GM23338 (cell line): ENCODE measurements around the gene VRK1. TPM values are rescaled to one million over a fixed set of nuclear protein-coding genes. Genes with fewer than 3 reads are reported as not detected.

Experiments used
- ATAC-seq: fragments of 200-7000 bp; cut with Tn5 transposase; 3 replicates; pipeline ENCODE4 v1.9.1; 2020
- DNase-seq: peaks from one replicate; pipeline ENCODE4 v3.0.0-alpha.2; 2015; ENCODE audit warnings: low spot score
- H2AFZ ChIP-seq: fragments of 200-600 bp; sonication (generic); 2 replicates; pipeline ENCODE4 v1.8.0; 2016; ENCODE audit warnings: antibody characterized with exemption, mild to moderate bottlenecking, moderate library complexity
- H3F3A ChIP-seq: fragments of 200-600 bp; sonication (generic); replicated peaks from 2 replicates; pipeline ENCODE4 v1.8.0; 2017; ENCODE audit warnings: antibody characterized with exemption, mixed run types, low read depth
- H3K27ac ChIP-seq: fragments of 200-600 bp; sonication (generic); 2 replicates; pipeline ENCODE4 v1.6.1; 2016; ENCODE audit warnings: low read depth
- H3K27me3 ChIP-seq: fragments of 200-600 bp; sonication (generic); 2 replicates; pipeline ENCODE4 v1.8.0; 2016; ENCODE audit warnings: mild to moderate bottlenecking, mixed run types, moderate library complexity; ENCODE audit not compliant: insufficient read depth
- H3K36me3 ChIP-seq: fragments of 200-600 bp; sonication (generic); 2 replicates; pipeline ENCODE4 v1.8.0; 2016; ENCODE audit warnings: mild to moderate bottlenecking; ENCODE audit not compliant: insufficient read depth
- H3K4me1 ChIP-seq: fragments of 200-600 bp; sonication (generic); 2 replicates; pipeline ENCODE4 v1.8.0; 2016; ENCODE audit warnings: mild to moderate bottlenecking, moderate library complexity; ENCODE audit not compliant: insufficient read depth
- H3K4me2 ChIP-seq: fragments of 200-600 bp; sonication (generic); 2 replicates; pipeline ENCODE4 v1.7.1; 2017; ENCODE audit warnings: mixed run types
- H3K4me3 ChIP-seq: fragments of 200-600 bp; sonication (generic); 2 replicates; pipeline ENCODE4 v1.6.1; 2016; ENCODE audit warnings: mixed run types
- H3K79me2 ChIP-seq: fragments of 200-600 bp; sonication (generic); replicated peaks from 2 replicates; pipeline ENCODE4 v1.8.0; 2017; ENCODE audit warnings: mild to moderate bottlenecking; ENCODE audit not compliant: insufficient read depth
- H3K9me2 ChIP-seq: fragments of 200-600 bp; sonication (generic); 2 replicates; pipeline ENCODE4 v1.8.0; 2017; ENCODE audit not compliant: insufficient read depth
- H4K20me1 ChIP-seq: fragments of 200-600 bp; sonication (generic); replicated peaks from 2 replicates; pipeline ENCODE4 v1.8.0; 2017; ENCODE audit warnings: mild to moderate bottlenecking; ENCODE audit not compliant: insufficient read depth
- H3K27ac Mint-ChIP-seq: 2 replicates; pipeline ENCODE4 v1.8.0; 2020; ENCODE audit warnings: inconsistent platforms, mild to moderate bottlenecking, moderate library complexity, mixed read lengths
- H3K27me3 Mint-ChIP-seq: 3 replicates; pipeline ENCODE4 v1.8.0; 2022; ENCODE audit warnings: low read depth, mild to moderate bottlenecking, moderate library complexity, mixed read lengths, inconsistent platforms; ENCODE audit not compliant: insufficient read depth, poor library complexity
- H3K36me3 Mint-ChIP-seq: 3 replicates; pipeline ENCODE4 v1.8.0; 2021; ENCODE audit warnings: low read depth, mild to moderate bottlenecking, inconsistent platforms, moderate library complexity, mixed read lengths
- H3K4me1 Mint-ChIP-seq: 3 replicates; pipeline ENCODE4 v1.8.0; 2020; ENCODE audit warnings: mild to moderate bottlenecking, inconsistent platforms, mixed read lengths
- H3K4me3 Mint-ChIP-seq: 3 replicates; pipeline ENCODE4 v1.8.0; 2021; ENCODE audit warnings: moderate library complexity, mild to moderate bottlenecking, inconsistent platforms, mixed read lengths
- H3K9me3 Mint-ChIP-seq: 3 replicates; pipeline ENCODE4 v1.8.0; 2020; ENCODE audit warnings: moderate library complexity, mild to moderate bottlenecking, inconsistent platforms, mixed read lengths
- CREB1 ChIP-seq: fragments of 250-450 bp; sonication (Bioruptor Pico); IDR thresholded peaks from 2 replicates; pipeline ENCODE4 v1.5.0; 2020; ENCODE audit warnings: low read depth, mild to moderate bottlenecking, moderate library complexity
- CTCF ChIP-seq, 2 experiments: fragments of 200-600 bp in 1 of 2; sonication (generic) in 1 of 2; conservative IDR thresholded peaks; 2 replicates each; pipeline versions ENCODE4 v1.5.1 to v1.6.1; 2016 to 2017; ENCODE audit warnings: antibody characterized with exemption in 2 of 2, low read depth in 2 of 2, mild to moderate bottlenecking in 2 of 2, moderate library complexity in 1 of 2
- ETS1 ChIP-seq: IDR thresholded peaks from 2 replicates; pipeline ENCODE4 v1.6.1; 2016; ENCODE audit warnings: antibody characterized with exemption
- EZH2 ChIP-seq: fragments of 200-600 bp; sonication (generic); IDR thresholded peaks from one replicate; pipeline ENCODE4 v1.8.0; 2017; ENCODE audit warnings: antibody characterized with exemption, mild to moderate bottlenecking, low read depth; ENCODE audit not compliant: unreplicated experiment
- EZH2phosphoT487 ChIP-seq: fragments of 200-600 bp; sonication (generic); IDR thresholded peaks from one replicate; pipeline ENCODE4 v1.8.1; 2018; ENCODE audit warnings: antibody characterized with exemption; ENCODE audit not compliant: unreplicated experiment
- JUNB ChIP-seq: IDR thresholded peaks from one replicate; pipeline ENCODE4 v1.6.1; 2016; ENCODE audit warnings: antibody characterized with exemption; ENCODE audit not compliant: unreplicated experiment
- NANOG ChIP-seq: IDR thresholded peaks from 2 replicates; pipeline ENCODE4 v1.6.1; 2016; ENCODE audit warnings: antibody characterized with exemption, borderline replicate concordance
- POLR2AphosphoS5 ChIP-seq: IDR thresholded peaks from 2 replicates; pipeline ENCODE4 v1.6.1; 2016; ENCODE audit warnings: antibody characterized with exemption, low read depth
- REST ChIP-seq: IDR thresholded peaks from one replicate; pipeline ENCODE4 v1.6.1; 2018; ENCODE audit warnings: antibody characterized with exemption; ENCODE audit not compliant: unreplicated experiment
- STAT1 ChIP-seq: IDR thresholded peaks from one replicate; pipeline ENCODE4 v1.6.1; 2016; ENCODE audit warnings: antibody characterized with exemption; ENCODE audit not compliant: unreplicated experiment
- ZNF114 ChIP-seq: fragments of 250-450 bp; sonication (Bioruptor Pico); IDR thresholded peaks from 2 replicates; pipeline ENCODE4 v1.5.0; 2020; ENCODE audit warnings: mild to moderate bottlenecking, moderate library complexity
- ZNF331 ChIP-seq: fragments of 250-450 bp; sonication (Bioruptor Pico); IDR thresholded peaks from 2 replicates; pipeline ENCODE4 v1.5.0; 2020; ENCODE audit warnings: low read depth, mild to moderate bottlenecking, moderate library complexity
- ZNF462 ChIP-seq: fragments of 250-450 bp; sonication (Bioruptor Pico); IDR thresholded peaks from 2 replicates; pipeline ENCODE4 v1.5.0; 2020; ENCODE audit warnings: mild to moderate bottlenecking, moderate library complexity
- polyA plus RNA-seq: library from polyadenylated mRNA; unstranded; fragments of >200 nt; fragmentation: Nextera tagmentation; extraction: Ambion mirVana; gene quantifications from 2 replicates; pipeline ENCODE4 v1.2.1, GENCODE V29; 2016
- total RNA-seq: library from RNA; depleted of rRNA; stranded (reverse); fragments of >200 nt; shearing (Covaris generic); gene quantifications from 2 replicates; pipeline ENCODE4 v1.2.3, GENCODE V29; 2014

The VRK1 gene
- total and polyA plus RNA-seq, 2 experiments from 2014 or later: 83.8 to 119 TPM

GRCh38 chr14:96795109-96795828, 1.9 kb upstream of the VRK1 start:
- no peak overlapping the region for H3K4me3 Mint-ChIP-seq
- peaks cover 28% of the 10 kb centered on the region for H3K79me2 ChIP-seq
- no peaks in the 10 kb centered on the region for H3K9me3 Mint-ChIP-seq
- no peak overlapping the region for H3K4me2 ChIP-seq
- H3K27ac ChIP-seq: no peak overlapping the region
- H3K36me3 Mint-ChIP-seq: no peaks in the 10 kb centered on the region; the same call in 2 of the 3 replicates
- ATAC-seq (no peak), DNase-seq (no peak)
- no peaks in the 10 kb centered on the region for H3K27me3 ChIP-seq
- peaks cover 22% of the 10 kb centered on the region for H4K20me1 ChIP-seq
- H3K4me3 ChIP-seq: no peak overlapping the region
- peaks cover 15% of the 10 kb centered on the region for H3K4me1 Mint-ChIP-seq
- no peaks in the 10 kb centered on the region for H3K27me3 Mint-ChIP-seq
- H3K36me3 ChIP-seq: no peaks in the 10 kb centered on the region
- 0 out of 2 replicates have a peak overlapping the region, but pooled peaks have one; percentile 15 for H2AFZ ChIP-seq
- peaks cover 14% of the 10 kb centered on the region for H3K4me1 ChIP-seq
- H3F3A ChIP-seq: no peaks in the 10 kb centered on the region
- H3K27ac Mint-ChIP-seq: no peak overlapping the region
- H3K9me2 ChIP-seq: no peaks in the 10 kb centered on the region
- TF ChIP-seq EZH2phosphoT487: no peak
- TF ChIP-seq ZNF462: no peak
- no peak for TF ChIP-seq REST
- no peak for TF ChIP-seq JUNB
- no peak for TF ChIP-seq ZNF114 (CRISPR knock-in tag)
- no peak for TF ChIP-seq STAT1
- no peak for TF ChIP-seq CREB1 (CRISPR knock-in tag)
- TF ChIP-seq CTCF (conservative IDR thresholded peaks at IDR 0.05; ENCODE audit: low read depth in 2 of 2): no peak
- TF ChIP-seq EZH2: no peak
- no peak for TF ChIP-seq NANOG
- no peak for TF ChIP-seq POLR2AphosphoS5
- no peak for TF ChIP-seq ZNF331
- TF ChIP-seq ETS1: no peak
